A673 (cell line): ENCODE data around the gene LDHAL6A. TPM values are rescaled to one million over a fixed set of nuclear protein-coding genes. Genes with fewer than 3 reads are reported as not detected.

Experiments
- BruUV-seq: library from RNA; stranded (reverse); fragments of 400-500 nt; replicated peaks from 2 replicates; lab custom pipeline; 2021; lab: Mats Ljungman, UMichigan
- CTCF ChIA-PET: fragments of 300-600 bp; sonication (Branson Sonifier 250); formaldehyde crosslinking; loops from one replicate; lab custom pipeline; 2022; ENCODE audit warnings: antibody characterized with exemption; lab: Charles Lee
- POLR2A ChIA-PET: fragments of 300-600 bp; sonication (Branson Sonifier 250); formaldehyde crosslinking; loops from one replicate; lab custom pipeline; 2022; ENCODE audit warnings: antibody characterized with exemption; ENCODE audit not compliant: low non-redundant PET; lab: Charles Lee
- DNase-seq: peaks from one replicate; pipeline ENCODE4 v3.0.0-alpha.2; 2015; ENCODE audit warnings: low spot score
- H3K27ac ChIP-seq: fragments of 200-600 bp; sonication (generic); 2 replicates; pipeline ENCODE4 v1.5.1; 2016; ENCODE audit warnings: mixed run types, low read depth, mild to moderate bottlenecking, mixed read lengths, antibody characterized with exemption, low read length; ENCODE audit not compliant: poor library complexity, severe bottlenecking
- H3K27me3 ChIP-seq: fragments of 200-600 bp; sonication (generic); replicated peaks from 2 replicates; pipeline ENCODE4 v1.6.1; 2017; ENCODE audit warnings: mixed run types, low read depth, mild to moderate bottlenecking, mixed read lengths, antibody characterized with exemption, low read length; ENCODE audit not compliant: insufficient read depth, poor library complexity
- H3K36me3 ChIP-seq: fragments of 200-600 bp; sonication (generic); 2 replicates; pipeline ENCODE4 v1.6.1; 2016; ENCODE audit warnings: mixed run types, mild to moderate bottlenecking, mixed read lengths, antibody characterized with exemption, low read length; ENCODE audit not compliant: insufficient read depth, poor library complexity, severe bottlenecking
- H3K4me1 ChIP-seq: fragments of 200-600 bp; sonication (generic); 2 replicates; pipeline ENCODE4 v1.6.1; 2017; ENCODE audit warnings: mixed run types, mild to moderate bottlenecking, mixed read lengths, antibody characterized with exemption, low read length; ENCODE audit not compliant: insufficient read depth, poor library complexity, severe bottlenecking
- H3K4me3 ChIP-seq: fragments of 200-600 bp; sonication (generic); 2 replicates; pipeline ENCODE4 v1.5.1; 2016; ENCODE audit warnings: low read depth, mixed run types, mild to moderate bottlenecking, mixed read lengths, low read length; ENCODE audit not compliant: poor library complexity, severe bottlenecking
- H3K9me3 ChIP-seq: fragments of 200-600 bp; sonication (generic); 2 replicates; pipeline ENCODE4 v1.6.1; 2016; ENCODE audit warnings: mixed run types, low read depth, mild to moderate bottlenecking, mixed read lengths, antibody characterized with exemption, low read length; ENCODE audit not compliant: poor library complexity, severe bottlenecking
- CTCF ChIP-seq: fragments of 300-800, 200-600 bp; sonication (generic); conservative IDR thresholded peaks from 2 replicates; pipeline ENCODE4 v1.5.1; 2017; ENCODE audit warnings: low read depth, mild to moderate bottlenecking, antibody characterized with exemption, low read length, moderate library complexity, mixed read lengths
- EZH2 ChIP-seq: fragments of 200-600 bp; sonication (generic); IDR thresholded peaks from 2 replicates; pipeline ENCODE4 v1.6.1; 2017; ENCODE audit warnings: borderline replicate concordance, low read depth, mild to moderate bottlenecking, mixed read lengths, antibody characterized with exemption, low read length; ENCODE audit not compliant: poor library complexity, severe bottlenecking
- intact Hi-C: fragments of 100-400 bp; cut with micrococcal nuclease; formaldehyde crosslinking; loops from one replicate; pipeline ENCODE4 v1.10.0; 2022; ENCODE audit not compliant: unreplicated experiment
- total RNA-seq: library from RNA; stranded (reverse); gene quantifications from 2 replicates; pipeline ENCODE4 v1.2.3, GENCODE V29; 2021

LDHAL6A gene
- total RNA-seq, 1 experiment from 2014 or later, result not detected

GRCh38 chr11:18466402-18466801 lies 10.7 kb downstream of the LDHAL6A start:
- no TSS peak for BruUV-seq
- intact Hi-C loops, result no loop called here
- H3K27me3 ChIP-seq, result no peaks in the 10 kb centered on the region
- H3K4me3 ChIP-seq, result no peak overlapping the region
- DNase-seq, result no peak
- H3K27ac ChIP-seq, result no peak overlapping the region
- H3K36me3 ChIP-seq, result no peaks in the 10 kb centered on the region
- ChIA-PET CTCF (no interaction called here), POLR2A (no interaction called here)
- no peaks in the 10 kb centered on the region for H3K9me3 ChIP-seq
- no peaks in the 10 kb centered on the region for H3K4me1 ChIP-seq
- TF ChIP-seq CTCF (no peak), EZH2 (no peak)

GRCh38 chr11:18468059-18468458 lies 12.4 kb downstream of the LDHAL6A start:
- no TSS peak for BruUV-seq
- ChIA-PET CTCF (no interaction called here), POLR2A (no interaction called here)
- intact Hi-C loops, result no loop called here
- no peaks in the 10 kb centered on the region for H3K9me3 ChIP-seq
- no peak for DNase-seq
- no peak for TF ChIP-seq CTCF
- TF ChIP-seq EZH2, result no peak
- no peaks in the 10 kb centered on the region for H3K4me1 ChIP-seq
- H3K36me3 ChIP-seq, result no peaks in the 10 kb centered on the region
- H3K4me3 ChIP-seq, result no peak overlapping the region
- H3K27ac ChIP-seq, result no peak overlapping the region
- H3K27me3 ChIP-seq, result no peaks in the 10 kb centered on the region

GRCh38 chr11:18468961-18469360 lies 13.3 kb downstream of the LDHAL6A start:
- no peak overlapping the region for H3K4me3 ChIP-seq
- POLR2A ChIA-PET, result no interaction called here
- CTCF ChIA-PET, result no interaction called here
- no peaks in the 10 kb centered on the region for H3K9me3 ChIP-seq
- no peaks in the 10 kb centered on the region for H3K27me3 ChIP-seq
- TF ChIP-seq EZH2, result no peak
- no peak for TF ChIP-seq CTCF
- no TSS peak for BruUV-seq
- no peak for DNase-seq
- no peaks in the 10 kb centered on the region for H3K36me3 ChIP-seq
- no peak overlapping the region for H3K27ac ChIP-seq
- intact Hi-C loops, result no loop called here
- H3K4me1 ChIP-seq, result no peaks in the 10 kb centered on the region
